HG03439 (cell line): ENCODE measurements around the gene SMIM1.
"Not testable (repeated sequence)": the region's sequence is repeated elsewhere in the genome, so short reads cannot be mapped to it uniquely, and the experiment has no call there.

ENCODE experiments used
- ATAC-seq: cut with Tn5 transposase; IDR thresholded peaks from one replicate; pipeline ENCODE4 v1.9.1; 2021; ENCODE audit warnings: mild to moderate bottlenecking, moderate library complexity; ENCODE audit not compliant: unreplicated experiment

Gene SMIM1

GRCh38 chr1:3789421-3790300 lies 17.1 kb downstream of the SMIM1 start:
- no peak for ATAC-seq

- no peak for ATAC-seq
Observed at GRCh38 chr1:3790500-3790923, 18.0 kb downstream of the SMIM1 start.

GRCh38 chr1:3790952-3791351 lies 18.4 kb downstream of the SMIM1 start:
- no peak for ATAC-seq

- peak; percentile 23 for ATAC-seq
Observed at GRCh38 chr1:3795453-3796214, 23.1 kb downstream of the SMIM1 start.

- peak; percentile 89 for ATAC-seq
Observed at GRCh38 chr1:3796215-3797061, 23.9 kb downstream of the SMIM1 start, which contains the start of gene LRRC47. LRRC47 (minus strand) TSS chr1:3796498; CDS start chr1:3796476, 22 bp downstream.

- ATAC-seq, result no peak
Observed at GRCh38 chr1:3799976-3800685, 27.6 kb downstream of the SMIM1 start.

GRCh38 chr1:3800795-3801194 lies 28.2 kb downstream of the SMIM1 start:
- not testable (repeated sequence) for ATAC-seq

- ATAC-seq, result no peak
Observed at GRCh38 chr1:3803905-3804626, 31.5 kb downstream of the SMIM1 start.

GRCh38 chr1:3804627-3804944 lies 32.0 kb downstream of the SMIM1 start:
- ATAC-seq, result not testable (repeated sequence)

GRCh38 chr1:3805038-3805437 lies 32.5 kb downstream of the SMIM1 start:
- no peak for ATAC-seq

GRCh38 chr1:3807769-3808168 lies 35.2 kb downstream of the SMIM1 start:
- no peak for ATAC-seq

- ATAC-seq, result no peak
Observed at GRCh38 chr1:3809680-3810079, 37.1 kb downstream of the SMIM1 start.

- ATAC-seq, result not testable (repeated sequence)
Observed at GRCh38 chr1:3810149-3810761, 37.7 kb downstream of the SMIM1 start.

- ATAC-seq, result no peak
Observed at GRCh38 chr1:3811595-3811911, 39.0 kb downstream of the SMIM1 start.

GRCh38 chr1:3814065-3814464 lies 41.5 kb downstream of the SMIM1 start:
- ATAC-seq, result no peak

GRCh38 chr1:3814771-3815561 lies 42.4 kb downstream of the SMIM1 start:
- ATAC-seq, result no peak

- no peak for ATAC-seq
Observed at GRCh38 chr1:3816331-3817137, 44.0 kb downstream of the SMIM1 start.
